Activated T-helper 17 cell treated with anti-CD3 and anti-CD28 coated beads, Interleukin-2, amount 50 U/mL, for 72 hours (primary cell): Measurements from ENCODE around the gene TP53BP2. TPM values are rescaled to one million over a fixed set of nuclear protein-coding genes. Genes with fewer than 3 reads are reported as not detected.
"Not testable (repeated sequence)": the region's sequence is repeated elsewhere in the genome, so short reads cannot be mapped to it uniquely, and the experiment has no call there.

Experiments
- ATAC-seq: fragments of 150-1000 bp; cut with Tn5 transposase; replicated peaks from 2 replicates; pipeline ENCODE4 v1.10.0; 2021; ENCODE audit warnings: mild to moderate bottlenecking, moderate library complexity
- H3K27ac Mint-ChIP-seq: one replicate; pipeline ENCODE4 v1.8.0; 2022; ENCODE audit warnings: mixed read lengths
- H3K27me3 Mint-ChIP-seq: one replicate; pipeline ENCODE4 v1.8.0; 2022; ENCODE audit warnings: mixed read lengths
- H3K36me3 Mint-ChIP-seq: one replicate; pipeline ENCODE4 v1.8.0; 2022; ENCODE audit warnings: low read depth, mild to moderate bottlenecking, mixed read lengths
- H3K4me1 Mint-ChIP-seq: one replicate; pipeline ENCODE4 v1.8.0; 2022; ENCODE audit warnings: mixed read lengths
- H3K4me3 Mint-ChIP-seq: one replicate; pipeline ENCODE4 v1.8.0; 2022; ENCODE audit warnings: mild to moderate bottlenecking, mixed read lengths
- H3K9me3 Mint-ChIP-seq: one replicate; pipeline ENCODE4 v1.8.0; 2022; ENCODE audit warnings: mixed read lengths
- total RNA-seq, 2 donors: library from RNA; stranded (reverse); gene quantifications; one replicate each; pipeline ENCODE4 v1.2.3, GENCODE V29; 2022

TP53BP2 gene
- total RNA-seq, 2 donors from 2014 or later = 37.4 to 38.4 TPM

GRCh38 chr1:223829678-223830077, 16.1 kb downstream of the TP53BP2 start:
- Mint-ChIP-seq H3K4me1 (peaks cover 39% of the 10 kb centered on the region), H3K36me3 (peaks cover 17% of the 10 kb centered on the region), H3K9me3 (no peaks in the 10 kb centered on the region), H3K27me3 (no peaks in the 10 kb centered on the region), H3K4me3 (no peak overlapping the region), H3K27ac (no peak overlapping the region)
- ATAC-seq = no peak

- Mint-ChIP-seq H3K27ac (peak overlapping the region; percentile 17), H3K27me3 (no peaks in the 10 kb centered on the region), H3K4me3 (no peak overlapping the region), H3K4me1 (peaks cover 48% of the 10 kb centered on the region), H3K36me3 (peaks cover 17% of the 10 kb centered on the region), H3K9me3 (no peaks in the 10 kb centered on the region)
- no peak for ATAC-seq
These were observed 17.4 kb downstream of the TP53BP2 start for GRCh38 chr1:223828162-223828848.

GRCh38 chr1:223827193-223827663, 18.5 kb downstream of the TP53BP2 start:
- H3K9me3 Mint-ChIP-seq = no peaks in the 10 kb centered on the region
- no peak for ATAC-seq
- H3K4me1 Mint-ChIP-seq = peaks cover 53% of the 10 kb centered on the region
- H3K4me3 Mint-ChIP-seq = peak overlapping the region; percentile 73
- H3K27me3 Mint-ChIP-seq = no peaks in the 10 kb centered on the region
- H3K36me3 Mint-ChIP-seq = peaks cover 17% of the 10 kb centered on the region
- peak overlapping the region; percentile 67 for H3K27ac Mint-ChIP-seq

DNA sequence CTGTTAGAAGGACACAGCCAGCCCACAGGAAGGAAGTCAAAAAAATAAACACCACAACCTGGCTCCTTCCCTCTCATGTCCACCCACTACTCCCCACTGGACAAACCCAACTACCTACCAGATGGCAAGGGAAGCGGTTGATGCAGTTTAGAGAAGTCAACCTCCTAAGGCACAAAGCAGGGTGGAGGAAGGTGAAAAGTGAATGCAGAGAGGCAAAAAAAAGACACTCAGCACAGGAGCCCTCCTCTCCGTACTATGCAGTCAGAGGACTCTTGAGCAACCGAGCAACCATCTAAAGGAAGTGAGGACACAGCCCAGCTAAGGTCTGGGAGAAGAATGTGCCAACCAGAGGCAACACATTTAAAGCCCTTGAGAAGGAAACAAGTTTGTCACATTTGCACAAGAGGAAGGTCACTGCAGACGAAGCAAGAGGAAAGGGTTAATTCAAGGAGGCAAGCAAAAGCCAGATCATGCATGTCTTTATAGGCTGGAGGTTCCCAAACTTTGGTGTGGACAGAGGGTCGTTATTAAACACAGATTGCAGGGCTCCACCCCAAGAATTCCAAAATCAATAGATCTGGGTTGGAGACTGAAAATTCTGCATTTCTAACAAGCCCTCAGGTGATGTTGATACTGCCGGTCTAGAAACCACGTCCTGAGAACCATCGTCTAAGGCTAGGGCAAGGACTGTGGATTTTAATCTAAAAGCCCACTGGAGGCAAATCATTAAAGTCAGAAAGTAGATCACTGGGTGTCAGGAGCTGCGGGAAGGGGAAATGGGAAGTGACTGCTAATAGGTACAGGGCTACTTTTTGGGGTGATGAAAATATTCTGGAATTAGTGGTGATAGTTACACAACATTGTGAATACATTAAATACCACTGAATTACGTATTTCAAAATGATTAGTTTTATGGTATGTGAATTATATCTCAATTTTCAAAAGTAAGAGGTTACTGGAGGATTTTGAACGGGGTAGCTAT, 19.7 kb downstream of the TP53BP2 start:
- peak overlapping the region; percentile 73 for H3K4me3 Mint-ChIP-seq

DNA sequence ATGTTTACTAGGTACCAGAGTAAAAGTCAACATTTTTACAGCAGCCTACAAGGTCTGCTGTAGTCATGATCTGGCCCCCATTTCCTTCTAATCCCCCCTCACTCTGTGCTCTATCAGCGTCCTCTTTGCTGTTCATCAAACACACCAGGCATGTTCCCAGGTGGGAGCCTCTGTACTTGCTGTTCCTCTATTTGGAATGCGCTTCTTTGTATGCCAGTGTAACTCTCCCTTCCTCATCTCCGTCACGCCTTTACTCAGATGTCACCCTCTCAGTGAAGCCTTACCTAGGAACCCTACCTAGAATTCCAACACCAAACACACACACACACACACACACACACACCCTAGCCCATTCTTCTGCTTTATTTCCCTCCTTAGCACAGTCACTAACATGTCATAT, 21.0 kb downstream of the TP53BP2 start:
- H3K27ac Mint-ChIP-seq = peak overlapping the region; percentile 67
- ATAC-seq = no peak
- peaks cover 31% of the 10 kb centered on the region for H3K36me3 Mint-ChIP-seq
- H3K27me3 Mint-ChIP-seq = no peaks in the 10 kb centered on the region
- H3K9me3 Mint-ChIP-seq = no peaks in the 10 kb centered on the region
- H3K4me3 Mint-ChIP-seq = no peak overlapping the region
- H3K4me1 Mint-ChIP-seq = peaks cover 60% of the 10 kb centered on the region

More for the DNA sequence above, 19.7 kb downstream of the TP53BP2 start:
- Mint-ChIP-seq H3K27ac (peak overlapping the region; percentile 67), H3K36me3 (peaks cover 18% of the 10 kb centered on the region), H3K9me3 (no peaks in the 10 kb centered on the region), H3K4me1 (peaks cover 54% of the 10 kb centered on the region), H3K27me3 (no peaks in the 10 kb centered on the region)
- ATAC-seq = peak; percentile 38

- no peak overlapping the region for H3K4me3 Mint-ChIP-seq
- H3K4me1 Mint-ChIP-seq = peaks cover 58% of the 10 kb centered on the region
- H3K27me3 Mint-ChIP-seq = no peaks in the 10 kb centered on the region
- no peak overlapping the region for H3K27ac Mint-ChIP-seq
- no peaks in the 10 kb centered on the region for H3K9me3 Mint-ChIP-seq
- no peak for ATAC-seq
- H3K36me3 Mint-ChIP-seq = peaks cover 35% of the 10 kb centered on the region
These were observed 21.5 kb downstream of the TP53BP2 start for GRCh38 chr1:223824287-223824686.

GRCh38 chr1:223820971-223821370, 24.8 kb downstream of the TP53BP2 start:
- H3K4me3 Mint-ChIP-seq = no peak overlapping the region
- peaks cover 37% of the 10 kb centered on the region for H3K4me1 Mint-ChIP-seq
- no peaks in the 10 kb centered on the region for H3K27me3 Mint-ChIP-seq
- H3K36me3 Mint-ChIP-seq = peaks cover 37% of the 10 kb centered on the region
- no peak for ATAC-seq
- no peak overlapping the region for H3K27ac Mint-ChIP-seq
- H3K9me3 Mint-ChIP-seq = no peaks in the 10 kb centered on the region

GRCh38 chr1:223820515-223820858, 25.3 kb downstream of the TP53BP2 start:
- no peak for ATAC-seq
- peaks cover 32% of the 10 kb centered on the region for H3K4me1 Mint-ChIP-seq
- no peak overlapping the region for H3K27ac Mint-ChIP-seq
- H3K4me3 Mint-ChIP-seq = no peak overlapping the region
- H3K9me3 Mint-ChIP-seq = no peaks in the 10 kb centered on the region
- no peaks in the 10 kb centered on the region for H3K27me3 Mint-ChIP-seq
- H3K36me3 Mint-ChIP-seq = peaks cover 38% of the 10 kb centered on the region

GRCh38 chr1:223819730-223820514, 25.8 kb downstream of the TP53BP2 start:
- peaks cover 44% of the 10 kb centered on the region for H3K36me3 Mint-ChIP-seq
- peaks cover 26% of the 10 kb centered on the region for H3K4me1 Mint-ChIP-seq
- no peaks in the 10 kb centered on the region for H3K9me3 Mint-ChIP-seq
- H3K27me3 Mint-ChIP-seq = no peaks in the 10 kb centered on the region
- no peak for ATAC-seq
- H3K4me3 Mint-ChIP-seq = no peak overlapping the region
- H3K27ac Mint-ChIP-seq = no peak overlapping the region

- H3K4me3 Mint-ChIP-seq, H3K9me3 Mint-ChIP-seq, ATAC-seq: not testable (repeated sequence)
These were observed 28.5 kb downstream of the TP53BP2 start for GRCh38 chr1:223817265-223817664.

DNA sequence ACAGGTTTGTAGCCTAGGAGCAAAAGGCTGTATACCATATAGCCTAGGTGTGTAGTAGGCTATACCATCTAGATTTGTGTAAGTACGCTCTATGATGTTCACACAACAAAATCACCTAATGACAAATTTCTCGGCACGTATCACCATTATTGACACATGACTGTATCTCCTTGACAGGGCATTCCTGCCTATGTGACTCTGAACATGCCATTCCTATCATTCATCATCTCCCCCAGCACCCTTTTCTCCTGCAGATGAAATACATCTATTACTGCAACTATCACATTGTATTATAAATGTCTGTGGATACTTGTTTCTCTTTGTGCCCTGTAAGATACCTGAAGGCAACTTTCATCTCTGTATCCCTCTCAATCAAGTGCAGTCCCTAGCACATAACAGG, 29.9 kb downstream of the TP53BP2 start:
- ATAC-seq = no peak
- Mint-ChIP-seq H3K4me3 (no peak overlapping the region), H3K4me1 (peaks cover 21% of the 10 kb centered on the region), H3K27ac (no peak overlapping the region), H3K27me3 (no peaks in the 10 kb centered on the region), H3K36me3 (peaks cover 72% of the 10 kb centered on the region), H3K9me3 (no peaks in the 10 kb centered on the region)

More at GRCh38 chr1:223817265-223817664, 28.5 kb downstream of the TP53BP2 start:
- Mint-ChIP-seq H3K36me3 (peaks cover 65% of the 10 kb centered on the region), H3K4me1 (peaks cover 24% of the 10 kb centered on the region)
- not testable (repeated sequence) for H3K27me3 Mint-ChIP-seq, H3K27ac Mint-ChIP-seq

- H3K27me3 Mint-ChIP-seq = no peaks in the 10 kb centered on the region
- peaks cover 19% of the 10 kb centered on the region for H3K4me1 Mint-ChIP-seq
- peak overlapping the region; percentile 24 for H3K27ac Mint-ChIP-seq
- H3K4me3 Mint-ChIP-seq = no peak overlapping the region
- no peak for ATAC-seq
- H3K36me3 Mint-ChIP-seq = peaks cover 72% of the 10 kb centered on the region
- H3K9me3 Mint-ChIP-seq = no peaks in the 10 kb centered on the region
These were observed 30.5 kb downstream of the TP53BP2 start for GRCh38 chr1:223815020-223815853.

- Mint-ChIP-seq H3K27ac (peak overlapping the region; percentile 60), H3K27me3 (no peaks in the 10 kb centered on the region), H3K36me3 (peaks cover 69% of the 10 kb centered on the region), H3K4me3 (no peak overlapping the region), H3K4me1 (peaks cover 14% of the 10 kb centered on the region), H3K9me3 (no peaks in the 10 kb centered on the region)
- ATAC-seq = no peak
These were observed 32.1 kb downstream of the TP53BP2 start for GRCh38 chr1:223813645-223814044.
